PFSK-1 (cell line): ENCODE results near the gene CCDC171.
A peak's percentile ranks its signal among the peaks of the same experiment; 100 is the strongest.

Experiments used
- FOXP2 ChIP-seq: optimal IDR thresholded peaks from 2 replicates; pipeline ENCODE3; 2011; ENCODE audit warnings: borderline replicate concordance, control low read depth, inconsistent platforms; ENCODE audit not compliant: insufficient read depth; ENCODE audit errors: extremely low read length, extremely low read depth
- POLR2AphosphoS5 ChIP-seq: IDR thresholded peaks from 2 replicates; pipeline ENCODE4 v1.6.1; 2012; ENCODE audit warnings: low read depth, mild to moderate bottlenecking, control low read depth, low read length, moderate library complexity
- SIN3A ChIP-seq: IDR thresholded peaks from 2 replicates; pipeline ENCODE4 v1.6.1; 2012; ENCODE audit warnings: mild to moderate bottlenecking, low read length, moderate library complexity, borderline replicate concordance; ENCODE audit not compliant: insufficient read depth
- TAF1 ChIP-seq: IDR thresholded peaks from 2 replicates; pipeline ENCODE4 v1.6.1; 2012; ENCODE audit warnings: low read length, control low read depth, borderline replicate concordance; ENCODE audit not compliant: insufficient read depth
- TF ChIP-seq, protein P1 (sequence below), 2 experiments: IDR thresholded peaks; 2 replicates each; pipeline versions ENCODE4 v1.6.1 to v1.8.0; 2011 to 2012; ENCODE audit warnings: low read depth in 2 of 2, low read length in 2 of 2, control low read depth in 1 of 2, inconsistent platforms in 1 of 2, mild to moderate bottlenecking in 1 of 2, moderate library complexity in 1 of 2; ENCODE audit not compliant: insufficient read depth in 1 of 2

The CCDC171 gene

GRCh38 chr9:15901572-15901971 is 348.7 kb downstream of the CCDC171 start:
- TF ChIP-seq POLR2AphosphoS5 (no peak), SIN3A (no peak), TAF1 (no peak), FOXP2 (no peak)
- TF ChIP-seq, protein P1, sequence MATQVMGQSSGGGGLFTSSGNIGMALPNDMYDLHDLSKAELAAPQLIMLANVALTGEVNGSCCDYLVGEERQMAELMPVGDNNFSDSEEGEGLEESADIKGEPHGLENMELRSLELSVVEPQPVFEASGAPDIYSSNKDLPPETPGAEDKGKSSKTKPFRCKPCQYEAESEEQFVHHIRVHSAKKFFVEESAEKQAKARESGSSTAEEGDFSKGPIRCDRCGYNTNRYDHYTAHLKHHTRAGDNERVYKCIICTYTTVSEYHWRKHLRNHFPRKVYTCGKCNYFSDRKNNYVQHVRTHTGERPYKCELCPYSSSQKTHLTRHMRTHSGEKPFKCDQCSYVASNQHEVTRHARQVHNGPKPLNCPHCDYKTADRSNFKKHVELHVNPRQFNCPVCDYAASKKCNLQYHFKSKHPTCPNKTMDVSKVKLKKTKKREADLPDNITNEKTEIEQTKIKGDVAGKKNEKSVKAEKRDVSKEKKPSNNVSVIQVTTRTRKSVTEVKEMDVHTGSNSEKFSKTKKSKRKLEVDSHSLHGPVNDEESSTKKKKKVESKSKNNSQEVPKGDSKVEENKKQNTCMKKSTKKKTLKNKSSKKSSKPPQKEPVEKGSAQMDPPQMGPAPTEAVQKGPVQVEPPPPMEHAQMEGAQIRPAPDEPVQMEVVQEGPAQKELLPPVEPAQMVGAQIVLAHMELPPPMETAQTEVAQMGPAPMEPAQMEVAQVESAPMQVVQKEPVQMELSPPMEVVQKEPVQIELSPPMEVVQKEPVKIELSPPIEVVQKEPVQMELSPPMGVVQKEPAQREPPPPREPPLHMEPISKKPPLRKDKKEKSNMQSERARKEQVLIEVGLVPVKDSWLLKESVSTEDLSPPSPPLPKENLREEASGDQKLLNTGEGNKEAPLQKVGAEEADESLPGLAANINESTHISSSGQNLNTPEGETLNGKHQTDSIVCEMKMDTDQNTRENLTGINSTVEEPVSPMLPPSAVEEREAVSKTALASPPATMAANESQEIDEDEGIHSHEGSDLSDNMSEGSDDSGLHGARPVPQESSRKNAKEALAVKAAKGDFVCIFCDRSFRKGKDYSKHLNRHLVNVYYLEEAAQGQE (IDR thresholded peaks at IDR 0.05; ENCODE audit: insufficient read depth in 1 of 2, low read depth in 2 of 2, low read length in 2 of 2), result no peak

DNA sequence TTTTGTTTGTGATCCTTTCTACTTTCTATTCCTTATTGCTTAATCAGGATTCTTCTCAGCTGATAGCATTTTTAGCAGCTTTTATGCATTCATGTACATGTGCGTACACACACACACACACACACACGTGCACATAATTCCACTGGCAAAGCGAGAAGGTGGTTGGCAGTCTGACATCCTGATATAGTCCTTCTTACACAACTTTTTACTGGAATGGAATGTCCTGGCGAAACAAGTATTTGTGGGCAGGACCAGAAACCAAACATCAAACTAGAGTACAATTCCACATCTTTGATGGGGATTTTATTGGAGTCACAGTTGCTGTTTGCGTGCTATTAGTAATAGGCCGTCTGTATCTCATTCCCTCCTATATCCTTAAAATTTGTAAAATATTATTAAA is 356.5 kb downstream of the CCDC171 start:
- no peak for TF ChIP-seq FOXP2

DNA sequence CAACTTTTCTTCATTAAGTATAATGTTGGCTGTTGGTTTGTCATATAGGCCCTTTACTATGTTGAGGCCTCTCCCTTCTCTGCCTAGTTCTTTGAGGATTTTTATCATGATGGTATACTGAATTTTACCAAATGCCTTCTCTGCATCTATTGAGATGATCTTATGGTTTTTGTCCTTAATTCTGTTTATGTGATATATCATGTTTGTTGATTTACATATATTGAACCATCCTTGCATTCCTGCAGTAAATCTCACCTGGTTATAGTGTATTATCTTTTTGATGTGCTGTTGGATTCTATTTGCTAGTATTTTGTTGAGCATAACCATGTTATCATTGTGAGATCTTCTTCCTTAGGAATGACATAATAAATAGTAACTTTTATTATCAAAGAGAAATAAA is 362.9 kb downstream of the CCDC171 start:
- no peak for TF ChIP-seq SIN3A

- TF ChIP-seq TAF1, result no peak
These were observed 374.3 kb downstream of the CCDC171 start for GRCh38 chr9:15927161-15927560.

GRCh38 chr9:15935661-15936305 is 382.9 kb downstream of the CCDC171 start:
- TF ChIP-seq TAF1 (no peak), FOXP2 (no peak), SIN3A (no peak), POLR2AphosphoS5 (no peak)
- TF ChIP-seq, protein P1 (IDR thresholded peaks at IDR 0.05; ENCODE audit: insufficient read depth in 1 of 2, low read depth in 2 of 2, low read length in 2 of 2), result no peak

DNA sequence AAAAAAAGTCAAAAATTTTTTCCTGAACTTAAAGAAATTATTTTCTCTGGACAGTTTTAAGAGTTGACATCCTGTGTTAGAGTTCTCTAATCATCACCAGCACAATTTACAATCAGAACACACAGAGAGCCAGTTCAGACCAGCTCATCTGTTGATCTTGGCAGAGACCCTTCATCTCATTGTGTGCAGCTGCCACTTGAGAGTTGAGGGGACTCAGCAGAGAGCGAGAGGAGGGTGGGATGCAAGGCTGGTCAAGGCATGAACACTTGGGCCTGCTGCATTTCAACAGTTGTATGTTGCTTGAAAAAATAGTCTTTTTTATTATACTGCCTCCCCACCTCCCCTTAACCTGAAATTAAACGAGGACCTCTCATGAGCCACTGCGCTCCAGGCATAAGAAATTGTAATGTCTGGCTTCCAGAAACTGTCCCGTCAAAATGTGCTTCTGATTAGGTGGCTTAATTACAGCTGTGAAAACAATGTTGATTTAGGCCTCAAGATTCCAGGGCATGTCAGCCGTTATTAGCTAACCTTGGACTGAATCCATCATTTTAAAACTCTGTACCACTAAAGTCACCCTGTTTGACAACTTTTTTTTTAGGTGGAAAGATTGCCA is 383.6 kb downstream of the CCDC171 start:
- TF ChIP-seq FOXP2 (no peak), SIN3A (no peak), POLR2AphosphoS5 (peak; percentile 25; the same call in 1 of the 2 replicates), TAF1 (no peak)
- TF ChIP-seq, protein P1 (IDR thresholded peaks at IDR 0.05; ENCODE audit: insufficient read depth in 1 of 2, low read depth in 2 of 2, low read length in 2 of 2), result peak in 1 of 2 experiments; percentile 46; a peak in 1 of 4 replicates
